ENCODE results near the gene RUNX2.

DNA sequence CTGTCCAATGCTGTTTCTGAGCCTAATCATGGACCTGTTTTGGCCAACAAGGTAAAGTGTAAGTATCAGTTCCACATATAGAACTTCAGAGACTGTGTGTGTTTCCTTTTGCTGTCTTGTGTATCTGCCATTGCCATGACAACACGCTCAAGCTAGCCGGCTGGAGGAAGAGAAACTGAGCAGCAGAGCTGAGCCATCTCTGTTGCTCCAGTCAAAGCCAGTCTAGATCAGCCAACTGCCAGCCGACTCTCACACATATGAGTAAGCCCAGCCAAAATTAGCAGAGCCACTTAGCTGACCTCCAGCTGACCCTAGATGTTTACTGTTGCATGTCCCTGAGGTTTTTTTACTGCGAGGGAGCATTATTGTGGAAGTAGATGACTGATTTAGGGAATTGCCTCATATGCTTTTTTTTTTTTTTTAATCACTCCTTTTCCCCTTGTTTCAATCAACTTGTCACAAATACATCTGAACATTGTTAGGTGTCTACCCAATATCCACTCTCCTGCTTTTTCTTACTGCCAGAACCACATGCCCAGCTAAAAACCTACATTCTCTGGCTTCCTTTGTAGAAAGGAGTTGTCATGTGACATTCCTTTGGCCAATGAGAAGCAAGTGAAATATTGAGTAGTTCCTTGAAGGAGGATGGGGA is 353.9 kb downstream of the RUNX2 start:
- TF ChIP-seq FOXK2 (IDR thresholded peaks at IDR 0.05) (no peak), SP1 (IDR thresholded peaks at IDR 0.05) (no peak)

Data from HEK293T (cell line).